GM10266 (cell line): Measurements from ENCODE around the gene PIK3IP1.

Experiments used
- DNase-seq: peaks from one replicate; pipeline ENCODE4 v3.0.0; 2012; ENCODE audit errors: extremely low spot score
- CTCF ChIP-seq: IDR thresholded peaks from 2 replicates; pipeline ENCODE4 v1.5.1; 2012; ENCODE audit warnings: mild to moderate bottlenecking, low read depth; ENCODE audit not compliant: control insufficient read depth, insufficient read depth; ENCODE audit errors: missing control alignments

Gene PIK3IP1

GRCh38 chr22:31308181-31308580, 15.9 kb upstream of the PIK3IP1 start:
- no peak for TF ChIP-seq CTCF
- DNase-seq: no peak

- DNase-seq: no peak
- no peak for TF ChIP-seq CTCF
Measured at GRCh38 chr22:31305194-31305593, 12.9 kb upstream of the PIK3IP1 start.

GRCh38 chr22:31302537-31302936, 10.2 kb upstream of the PIK3IP1 start:
- no peak for DNase-seq
- no peak for TF ChIP-seq CTCF

- no peak for TF ChIP-seq CTCF
- DNase-seq: no peak
Measured at GRCh38 chr22:31302006-31302405, 9.7 kb upstream of the PIK3IP1 start.

GRCh38 chr22:31300896-31301295, 8.6 kb upstream of the PIK3IP1 start:
- no peak for TF ChIP-seq CTCF
- no peak for DNase-seq

GRCh38 chr22:31295831-31296657, 3.8 kb upstream of the PIK3IP1 start:
- no peak for TF ChIP-seq CTCF
- DNase-seq: no peak

- no peak for DNase-seq
- TF ChIP-seq CTCF: no peak
Measured at GRCh38 chr22:31295360-31295759, 3.1 kb upstream of the PIK3IP1 start.
